Muscle of leg (tissue), 11 donors: ENCODE data around the gene IP6K3. TPM values are rescaled to one million over a fixed set of nuclear protein-coding genes. Genes with fewer than 3 reads are reported as not detected.

Source experiments
- DNase-seq: peaks from one replicate; pipeline ENCODE4 v3.0.0; 2013
- H3K27ac ChIP-seq: one replicate; pipeline ENCODE4 v1.5.1; 2013; ENCODE audit warnings: mild to moderate bottlenecking, low read length, control low read depth
- H3K27me3 ChIP-seq: one replicate; pipeline ENCODE4 v1.6.1; 2013; ENCODE audit warnings: low read length; ENCODE audit not compliant: control insufficient read depth, insufficient read depth
- H3K36me3 ChIP-seq: one replicate; pipeline ENCODE4 v1.6.1; 2013; ENCODE audit warnings: low read length; ENCODE audit not compliant: control insufficient read depth, insufficient read depth
- H3K4me1 ChIP-seq: one replicate; pipeline ENCODE4 v1.6.1; 2013; ENCODE audit warnings: low read length; ENCODE audit not compliant: control insufficient read depth, insufficient read depth
- H3K4me3 ChIP-seq: one replicate; pipeline ENCODE4 v1.5.1; 2013; ENCODE audit warnings: low read length, control low read depth
- H3K9me3 ChIP-seq: replicated peaks from 2 replicates; pipeline ENCODE4 v1.6.1; 2013; ENCODE audit warnings: low read depth, low read length; ENCODE audit not compliant: control insufficient read depth
- WGBS: methylation state at CpG from one replicate; pipeline ENCODE4 v1.1.5; 2013; ENCODE audit warnings: missing lambda C conversion rate; ENCODE audit not compliant: insufficient coverage; 5-methylcytosine and 5-hydroxymethylcytosine counted together
- polyA plus RNA-seq, 8 donors: library from polyadenylated mRNA; unstranded; fragments of 120-200 nt; gene quantifications; one replicate each; pipeline versions ENCODE4 v1.2.1 to v1.2.3, GENCODE V29; 2013; ENCODE audit warnings: inconsistent platforms in 1 of 8, low replicate concordance in 1 of 8; ENCODE audit not compliant: insufficient read length in 8 of 8, insufficient read depth in 1 of 8
- total RNA-seq: library from RNA; stranded (reverse); fragments of 120-200 nt; gene quantifications from one replicate; pipeline ENCODE4 v1.2.4, GENCODE V29; 2013

Gene IP6K3
- total and polyA plus RNA-seq, 9 donors, result 14.2 to 28.1 (median 22.4) TPM

DNA sequence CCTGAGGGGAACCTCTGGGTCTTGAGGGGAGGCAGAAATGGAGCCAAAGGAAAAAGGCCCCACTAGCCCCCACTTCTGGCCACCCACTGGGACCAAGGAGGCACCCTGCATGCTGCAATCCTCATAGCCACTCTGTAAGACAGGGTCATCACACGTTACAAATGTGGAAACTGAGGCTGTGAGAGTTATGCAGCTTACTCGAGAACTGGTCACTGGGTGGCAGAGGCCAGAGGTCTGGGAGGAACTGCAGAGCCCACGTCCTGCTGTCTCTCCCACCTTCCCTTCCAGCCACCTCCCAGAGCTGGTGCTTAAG lies 24.1 kb upstream of the IP6K3 start:
- H3K27ac ChIP-seq, result peak overlapping the region; percentile 69

GRCh38 chr6:33770124-33770832 lies 23.6 kb upstream of the IP6K3 start:
- H3K27ac ChIP-seq, result peak overlapping the region; percentile 57
- H3K4me1 ChIP-seq, result peaks cover 39% of the 10 kb centered on the region
- peaks cover 3% of the 10 kb centered on the region for H3K27me3 ChIP-seq
- DNase-seq, result peak; percentile 57
- peaks cover 2% of the 10 kb centered on the region for H3K9me3 ChIP-seq
- 17% methylated on average over 7 of the region's 14 CpGs for WGBS
- H3K4me3 ChIP-seq, result no peak overlapping the region
- H3K36me3 ChIP-seq, result peaks cover 32% of the 10 kb centered on the region

More for the DNA sequence above, 24.1 kb upstream of the IP6K3 start:
- no peak for DNase-seq
- 37% methylated on average over 2 of the region's 3 CpGs for WGBS
- H3K9me3 ChIP-seq, result peaks cover 2% of the 10 kb centered on the region
- peaks cover 39% of the 10 kb centered on the region for H3K4me1 ChIP-seq
- H3K27me3 ChIP-seq, result peaks cover 3% of the 10 kb centered on the region
- H3K36me3 ChIP-seq, result peaks cover 37% of the 10 kb centered on the region
- H3K4me3 ChIP-seq, result no peak overlapping the region

DNA sequence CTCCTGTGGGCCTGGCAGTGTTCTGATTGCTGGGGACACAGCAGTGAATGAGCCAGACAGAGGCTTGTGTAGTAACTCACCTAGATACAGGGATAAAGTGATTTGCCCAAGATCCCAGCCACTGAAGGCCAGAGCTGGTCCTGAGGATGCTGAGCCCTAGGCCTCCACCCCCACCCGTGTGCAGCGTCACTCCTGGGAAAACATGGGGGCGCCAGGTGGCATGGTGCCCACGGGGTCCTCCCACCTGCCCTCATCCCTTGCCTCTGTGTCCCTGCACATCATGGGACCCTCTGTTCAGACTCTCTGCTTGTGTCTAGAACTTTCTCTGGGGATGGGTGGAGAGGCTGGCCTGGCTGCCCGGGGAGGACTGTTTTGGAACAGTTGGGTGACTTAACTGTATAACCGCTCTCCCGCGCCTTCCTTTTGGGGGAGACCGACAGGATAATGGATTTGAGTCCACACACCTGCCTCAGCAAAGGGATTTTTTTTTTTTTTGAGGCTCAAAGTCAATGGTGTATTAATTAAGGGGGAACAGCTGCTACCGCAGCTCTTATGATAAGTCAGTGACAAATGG lies 22.6 kb upstream of the IP6K3 start:
- Histone ChIP-seq H3K36me3 (peaks cover 23% of the 10 kb centered on the region), H3K4me1 (peaks cover 39% of the 10 kb centered on the region), H3K27me3 (peaks cover 3% of the 10 kb centered on the region), H3K9me3 (peaks cover 2% of the 10 kb centered on the region), H3K4me3 (no peak overlapping the region), H3K27ac (no peak overlapping the region)
- no peak for DNase-seq
- 82% methylated on average over 9 of the region's 10 CpGs for WGBS

DNA sequence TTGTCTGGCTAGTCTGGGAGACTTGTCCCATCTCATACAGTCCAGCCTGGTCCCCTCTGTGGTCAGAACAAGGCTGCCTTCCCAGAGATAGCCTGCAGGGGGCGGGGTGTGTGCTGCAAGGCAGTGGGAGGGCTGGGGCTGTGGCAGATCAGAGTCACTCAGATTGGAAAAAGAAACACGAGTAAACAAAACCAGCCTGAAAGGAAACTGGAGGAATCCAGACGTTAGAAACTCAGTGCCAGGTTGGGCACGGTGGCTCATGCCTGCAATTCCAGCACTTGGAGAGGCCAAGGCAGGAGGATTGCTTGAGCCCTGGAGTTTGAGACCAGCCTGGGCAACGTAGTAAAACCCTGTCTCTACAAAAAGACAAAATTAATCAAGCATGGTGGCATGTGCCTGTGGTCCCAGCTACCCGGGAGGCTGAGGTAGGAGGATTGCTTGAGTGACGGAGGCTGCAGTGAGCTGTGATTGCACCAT lies 22.0 kb upstream of the IP6K3 start:
- peaks cover 2% of the 10 kb centered on the region for H3K9me3 ChIP-seq
- no peak overlapping the region for H3K4me3 ChIP-seq
- 15% methylated on average over 4 of the region's 7 CpGs for WGBS
- peaks cover 39% of the 10 kb centered on the region for H3K4me1 ChIP-seq
- H3K27ac ChIP-seq, result no peak overlapping the region
- peaks cover 20% of the 10 kb centered on the region for H3K36me3 ChIP-seq
- DNase-seq, result peak; percentile 71
- H3K27me3 ChIP-seq, result peaks cover 3% of the 10 kb centered on the region

- Histone ChIP-seq H3K27ac (no peak overlapping the region), H3K4me1 (peaks cover 38% of the 10 kb centered on the region), H3K9me3 (peaks cover 2% of the 10 kb centered on the region), H3K4me3 (no peak overlapping the region), H3K27me3 (peaks cover 3% of the 10 kb centered on the region), H3K36me3 (peaks cover 6% of the 10 kb centered on the region)
- 92% methylated on average over 4 of the region's 11 CpGs for WGBS
- DNase-seq, result no peak
Measured at GRCh38 chr6:33766921-33767907, 20.5 kb upstream of the IP6K3 start.

GRCh38 chr6:33765368-33765767 lies 18.7 kb upstream of the IP6K3 start:
- no peak for DNase-seq
- Histone ChIP-seq H3K9me3 (peaks cover 2% of the 10 kb centered on the region), H3K27ac (no peak overlapping the region), H3K4me3 (no peak overlapping the region), H3K27me3 (peaks cover 3% of the 10 kb centered on the region), H3K36me3 (no peaks in the 10 kb centered on the region), H3K4me1 (peaks cover 36% of the 10 kb centered on the region)
- 94% methylated on average over 8 of the region's 9 CpGs for WGBS

DNA sequence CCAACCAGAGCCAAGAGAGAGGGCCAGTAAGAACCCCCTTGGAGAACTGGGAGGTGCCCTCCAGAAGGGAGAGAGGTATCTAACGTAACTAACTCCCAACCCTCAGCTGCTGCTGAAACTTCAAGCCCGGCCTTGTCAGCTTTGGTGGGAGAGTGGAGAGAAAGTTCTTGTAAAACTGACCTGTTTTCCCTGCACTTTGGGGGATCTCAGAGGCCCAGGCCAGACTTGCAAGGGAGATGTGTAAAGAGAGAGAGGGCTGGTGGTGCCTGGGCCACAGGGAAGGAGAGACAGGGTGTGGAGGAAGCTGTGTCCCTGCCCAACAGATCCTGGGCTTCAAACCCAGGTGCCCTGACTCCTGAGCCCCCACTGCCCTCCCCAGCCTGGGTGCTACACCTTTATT lies 17.3 kb upstream of the IP6K3 start:
- Histone ChIP-seq H3K4me1 (peaks cover 32% of the 10 kb centered on the region), H3K4me3 (no peak overlapping the region), H3K27me3 (no peaks in the 10 kb centered on the region), H3K36me3 (no peaks in the 10 kb centered on the region), H3K9me3 (peaks cover 2% of the 10 kb centered on the region), H3K27ac (no peak overlapping the region)
- no peak for DNase-seq
- no CpG with 5 or more reads among the region's 2 CpGs for WGBS

DNA sequence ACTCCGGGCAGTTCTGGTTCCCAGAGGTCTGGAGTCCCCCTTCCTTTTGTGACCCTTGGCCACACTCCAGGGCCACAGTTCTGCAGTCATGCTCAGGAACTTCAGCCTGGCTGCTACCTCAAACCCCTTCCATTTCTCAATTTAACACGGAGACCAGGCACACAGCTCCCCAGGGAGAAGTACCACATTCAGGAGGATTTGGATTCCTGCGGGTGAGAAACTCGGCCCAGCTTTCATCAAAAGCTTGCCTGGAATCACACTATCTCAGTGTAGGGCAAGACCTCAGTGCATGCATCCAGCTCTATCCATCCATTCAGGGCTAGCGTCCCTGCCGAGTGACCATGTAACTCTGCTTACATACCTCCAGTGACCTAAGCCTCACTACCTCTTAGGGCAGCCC lies 16.8 kb upstream of the IP6K3 start:
- Histone ChIP-seq H3K4me3 (no peak overlapping the region), H3K27ac (no peak overlapping the region)
- WGBS, result 86% methylated on average over 1 of the region's 6 CpGs

GRCh38 chr6:33762713-33763112 lies 16.0 kb upstream of the IP6K3 start:
- no peak for DNase-seq
- Histone ChIP-seq H3K4me3 (no peak overlapping the region), H3K27me3 (no peaks in the 10 kb centered on the region), H3K36me3 (no peaks in the 10 kb centered on the region), H3K9me3 (peaks cover 2% of the 10 kb centered on the region), H3K4me1 (peaks cover 29% of the 10 kb centered on the region), H3K27ac (no peak overlapping the region)
- 70% methylated on average over 4 of the region's 4 CpGs for WGBS

More for the DNA sequence above, 16.8 kb upstream of the IP6K3 start:
- Histone ChIP-seq H3K4me1 (peaks cover 29% of the 10 kb centered on the region), H3K9me3 (peaks cover 2% of the 10 kb centered on the region), H3K36me3 (no peaks in the 10 kb centered on the region), H3K27me3 (no peaks in the 10 kb centered on the region)
- DNase-seq, result no peak
